ENCODE measurements around the gene NLRP7. TPM values are rescaled to one million over a fixed set of nuclear protein-coding genes. Genes with fewer than 3 reads are reported as not detected.
"Not testable (repeated sequence)": the region's sequence is repeated elsewhere in the genome, so short reads cannot be mapped to it uniquely, and the experiment has no call there.

The NLRP7 gene
- polyA plus RNA-seq, 1 experiment = not detected

- CTCF ChIA-PET = no interaction called here
- POLR2A ChIA-PET = no interaction called here
- no peak for DNase-seq (ENCODE audit: low read depth)
- no peaks in the 10 kb centered on the region for H3K27me3 ChIP-seq (ENCODE audit: control insufficient read depth, insufficient read depth, low read length)
- H3K36me3 ChIP-seq (ENCODE audit: control insufficient read depth, insufficient read depth, low read length) = no peaks in the 10 kb centered on the region
- no peak for TF ChIP-seq CTCF (IDR thresholded peaks at IDR 0.05; ENCODE audit: insufficient read depth, low read depth, low read length)
- H3K4me3 ChIP-seq (ENCODE audit: low read depth, low read length) = no peak overlapping the region
Observed at GRCh38 chr19:54949412-54949811, 2.1 kb upstream of the NLRP7 start.

DNA sequence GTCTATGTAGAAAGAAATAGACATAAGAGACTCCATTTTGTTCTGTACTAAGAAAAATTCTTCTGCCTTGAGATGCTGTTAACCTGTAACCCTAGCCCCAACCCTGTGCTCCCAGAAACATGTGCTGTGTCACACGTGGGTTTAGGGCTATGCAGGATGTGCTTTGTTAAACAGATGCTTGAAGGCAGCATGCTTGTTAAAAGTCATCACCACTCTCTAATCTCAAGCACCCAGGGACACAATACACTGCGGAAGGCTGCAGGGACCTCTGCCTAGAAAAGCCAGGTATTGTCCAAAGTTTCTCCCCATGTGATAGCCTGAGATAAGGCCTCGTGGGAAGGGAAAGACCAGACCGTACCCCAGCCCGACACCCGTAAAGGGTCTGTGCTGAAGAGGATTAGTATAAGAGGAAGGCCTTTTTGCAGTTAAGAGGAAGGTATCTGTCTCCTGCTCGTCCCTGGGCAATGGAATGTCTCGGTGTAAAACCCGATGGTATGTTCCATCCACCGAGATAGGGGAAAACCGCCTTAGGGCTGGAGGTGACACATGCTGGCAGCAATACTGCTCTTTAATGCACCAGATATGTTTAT, 3.5 kb downstream of the NLRP7 start:
- POLR2A ChIA-PET; CTCF ChIA-PET; H3K27me3 ChIP-seq (ENCODE audit: control insufficient read depth, insufficient read depth, low read length); H3K36me3 ChIP-seq (ENCODE audit: control insufficient read depth, insufficient read depth, low read length); H3K4me3 ChIP-seq (ENCODE audit: low read depth, low read length); DNase-seq (ENCODE audit: low read depth): not testable (repeated sequence)

DNA sequence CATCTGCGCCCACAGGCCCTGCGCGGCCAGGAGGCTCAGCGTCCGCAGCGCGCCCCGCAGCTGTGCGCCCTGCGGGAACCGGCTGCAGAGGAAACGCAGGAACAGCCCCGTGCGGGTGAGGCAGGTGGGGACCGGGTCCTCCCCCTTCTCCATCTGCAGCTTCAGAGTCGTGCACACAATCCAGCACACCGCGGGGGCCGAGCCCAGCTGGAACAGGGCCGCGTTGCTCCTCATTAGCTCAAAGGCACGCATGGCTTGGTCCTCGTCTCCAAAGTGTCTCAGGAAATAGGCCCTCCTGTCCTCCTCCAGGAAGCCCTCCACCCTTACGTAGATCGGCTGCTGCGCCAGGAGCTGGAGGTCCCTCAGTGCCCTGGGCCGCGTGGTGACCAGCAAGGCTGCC, 7.8 kb downstream of the NLRP7 start:
- CTCF ChIA-PET; H3K36me3 ChIP-seq (ENCODE audit: control insufficient read depth, insufficient read depth, low read length); POLR2A ChIA-PET; H3K4me3 ChIP-seq (ENCODE audit: low read depth, low read length); DNase-seq (ENCODE audit: low read depth); H3K27me3 ChIP-seq (ENCODE audit: control insufficient read depth, insufficient read depth, low read length): not testable (repeated sequence)

DNA sequence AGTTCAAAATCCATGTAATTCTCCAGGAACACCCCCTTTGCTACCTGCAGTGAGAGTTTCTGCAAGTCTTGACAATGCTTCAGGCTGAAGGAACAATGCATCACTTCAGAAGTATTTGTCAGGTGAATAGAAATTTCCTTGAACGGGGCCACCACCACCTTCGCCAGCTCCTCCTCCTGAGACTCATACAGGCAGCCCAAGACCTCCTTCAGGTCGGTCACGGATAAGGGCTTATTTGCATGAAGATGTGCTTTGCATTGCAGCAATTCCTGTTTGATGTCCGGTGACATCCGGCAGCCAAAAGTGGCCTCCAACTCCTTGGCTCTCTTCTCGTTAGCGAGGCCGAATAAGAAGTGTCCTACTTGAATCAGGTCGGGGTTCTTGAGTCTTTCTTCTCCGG, 8.4 kb downstream of the NLRP7 start:
- Histone ChIP-seq H3K4me3 (ENCODE audit: low read depth, low read length) (no peak overlapping the region), H3K36me3 (ENCODE audit: control insufficient read depth, insufficient read depth, low read length) (no peaks in the 10 kb centered on the region), H3K27me3 (ENCODE audit: control insufficient read depth, insufficient read depth, low read length) (no peaks in the 10 kb centered on the region)
- no peak for TF ChIP-seq CTCF (IDR thresholded peaks at IDR 0.05; ENCODE audit: insufficient read depth, low read depth, low read length)
- CTCF ChIA-PET = no interaction called here
- no peak for DNase-seq (ENCODE audit: low read depth)
- POLR2A ChIA-PET = no interaction called here

DNA sequence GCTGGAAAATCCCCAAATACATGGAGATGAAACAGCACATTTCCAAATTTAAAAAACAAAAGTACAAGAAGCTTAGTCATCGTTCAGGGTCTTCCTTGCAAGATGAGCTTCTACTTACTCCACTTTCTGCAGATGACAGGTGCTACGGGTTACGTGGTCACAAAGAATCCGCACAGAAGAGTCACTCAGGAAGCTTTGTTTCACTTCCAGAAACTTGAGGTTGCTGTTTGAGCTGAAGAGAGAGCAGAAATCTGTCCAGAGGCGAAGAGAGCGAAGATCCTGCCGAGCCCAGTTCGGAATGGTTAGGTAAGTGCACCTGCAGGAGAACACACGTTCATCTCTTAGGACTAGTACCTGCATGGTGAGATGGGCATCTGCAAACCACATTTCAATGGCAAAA, 9.4 kb downstream of the NLRP7 start:
- POLR2A ChIA-PET = no interaction called here
- no peak for DNase-seq (ENCODE audit: low read depth)
- no peak for TF ChIP-seq CTCF (IDR thresholded peaks at IDR 0.05; ENCODE audit: insufficient read depth, low read depth, low read length)
- H3K36me3 ChIP-seq (ENCODE audit: control insufficient read depth, insufficient read depth, low read length) = no peaks in the 10 kb centered on the region
- no peak overlapping the region for H3K4me3 ChIP-seq (ENCODE audit: low read depth, low read length)
- no peaks in the 10 kb centered on the region for H3K27me3 ChIP-seq (ENCODE audit: control insufficient read depth, insufficient read depth, low read length)
- CTCF ChIA-PET = no interaction called here

DNA sequence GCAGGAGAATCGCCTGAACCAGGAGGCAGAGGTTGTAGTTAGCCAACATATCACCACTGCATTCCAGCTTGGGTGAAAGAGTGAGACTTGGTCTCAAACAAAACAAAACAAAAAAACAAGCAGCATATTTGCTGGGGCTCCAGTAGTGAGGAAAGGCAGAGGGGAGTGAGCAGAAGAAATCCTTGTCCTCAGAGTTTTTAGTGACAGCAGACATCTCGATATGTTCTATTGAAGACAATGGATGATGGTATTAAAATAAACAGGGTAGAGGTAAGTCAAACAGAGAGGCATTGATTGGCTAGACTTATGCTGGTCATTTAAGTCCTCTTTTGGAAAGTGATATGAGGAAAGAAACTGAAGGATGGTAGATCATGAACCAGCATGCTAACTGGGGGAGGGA, 19.0 kb downstream of the NLRP7 start:
- CTCF ChIA-PET = no interaction called here

More for the DNA sequence above, 19.0 kb downstream of the NLRP7 start:
- no peaks in the 10 kb centered on the region for H3K36me3 ChIP-seq (ENCODE audit: control insufficient read depth, insufficient read depth, low read length)
- no peak overlapping the region for H3K4me3 ChIP-seq (ENCODE audit: low read depth, low read length)
- POLR2A ChIA-PET = no interaction called here
- no peak for DNase-seq (ENCODE audit: low read depth)
- no peaks in the 10 kb centered on the region for H3K27me3 ChIP-seq (ENCODE audit: control insufficient read depth, insufficient read depth, low read length)
- no peak for TF ChIP-seq CTCF (IDR thresholded peaks at IDR 0.05; ENCODE audit: insufficient read depth, low read depth, low read length)

Data from BJ (cell line).